T-helper 1 cell treated with Interleukin-12 subunit alpha and Interleukin-12 subunit beta and Interleukin-4 antibody, amounts not matched to agents 30 ng/mL and 1 ng/mL, for 36 hours (primary cell): ENCODE data around the gene DNAJC5G. TPM values are rescaled to one million over a fixed set of nuclear protein-coding genes. Genes with fewer than 3 reads are reported as not detected.
"Not testable (repeated sequence)": the region's sequence is repeated elsewhere in the genome, so short reads cannot be mapped to it uniquely, and the experiment has no call there.

ENCODE experiments used
- intact Hi-C: fragments of 100-400 bp; cut with micrococcal nuclease; formaldehyde crosslinking; loops from one replicate; pipeline ENCODE4 v1.15.1; 2024
- total RNA-seq: library from RNA; stranded (reverse); gene quantifications from 2 replicates; pipeline ENCODE4 v1.2.3, GENCODE V29; 2022

The DNAJC5G gene
- total RNA-seq, 1 donor from 2014 or later: not detected

DNA sequence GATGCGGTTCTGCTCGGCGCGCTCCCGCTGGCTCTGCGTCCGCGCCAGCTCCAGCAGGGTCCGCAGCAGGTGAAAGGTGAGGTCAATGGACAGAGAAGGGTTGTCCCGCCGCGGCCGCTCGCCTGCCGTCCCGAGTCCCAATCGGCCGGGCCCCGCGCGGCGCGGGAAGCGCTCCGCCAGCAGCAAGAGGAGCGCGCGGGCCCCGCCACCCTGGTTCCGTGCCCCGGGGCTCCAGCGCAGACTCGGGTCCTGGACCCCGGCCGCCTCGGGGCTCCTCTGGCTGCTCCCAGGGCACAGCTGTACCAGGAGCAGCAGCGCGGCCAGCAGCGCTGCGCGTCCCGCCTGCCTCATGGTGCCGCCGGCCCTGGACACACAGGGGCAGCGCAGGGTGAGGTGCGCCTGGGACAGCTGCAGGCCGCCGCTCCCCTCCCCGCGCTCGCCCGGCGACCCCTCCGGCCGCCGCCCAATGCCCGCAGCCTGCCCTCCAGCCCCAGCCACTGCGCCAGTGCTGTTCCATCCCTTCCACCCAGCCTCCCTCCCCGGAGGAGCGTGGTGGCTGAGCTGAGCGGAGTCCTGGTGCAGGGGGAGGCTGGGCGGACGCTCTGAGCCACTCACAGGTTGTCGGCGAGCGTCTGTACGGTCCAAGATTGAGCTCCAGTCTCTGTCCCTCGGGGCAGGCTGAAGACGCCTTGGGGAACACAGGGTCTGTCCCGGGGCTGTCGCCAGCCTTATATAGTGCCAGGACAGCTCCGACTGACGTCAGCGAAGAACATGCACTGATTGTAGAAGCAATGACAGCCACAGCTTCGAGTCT is 32.5 kb downstream of the DNAJC5G start:
- intact Hi-C loops: no loop called here

DNA sequence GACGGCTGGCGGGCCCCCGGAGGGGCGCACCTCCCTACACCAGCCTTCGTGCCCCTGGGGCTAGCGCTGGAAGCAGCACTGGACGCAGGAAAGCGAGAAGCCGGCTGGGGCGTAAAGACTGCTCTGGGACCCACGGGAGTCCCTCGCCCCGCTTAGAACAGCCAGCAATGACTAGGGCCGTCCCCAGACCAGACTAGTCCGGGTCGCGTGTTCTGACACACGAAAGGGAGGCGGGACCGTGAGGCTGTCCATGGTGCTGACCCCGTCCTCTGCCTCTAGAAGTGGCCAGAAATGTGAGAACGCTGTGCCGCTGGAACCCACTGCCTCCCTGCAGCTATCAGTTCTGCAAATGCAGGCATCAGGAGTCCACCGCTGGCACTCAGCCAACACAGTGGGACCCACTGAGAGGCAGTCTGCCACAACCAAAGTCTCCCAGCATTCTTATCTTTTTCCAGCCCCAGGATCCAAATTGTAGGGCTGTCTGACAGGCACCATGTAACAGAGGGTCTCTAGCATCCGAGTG is 33.2 kb downstream of the DNAJC5G start, which contains the start of gene UCN:
Gene UCN (minus strand): TSS at position 87 of the 523 bp plus-strand sequence. CDS start 550 bp downstream, outside the sequence.
- intact Hi-C loops: no loop called here

DNA sequence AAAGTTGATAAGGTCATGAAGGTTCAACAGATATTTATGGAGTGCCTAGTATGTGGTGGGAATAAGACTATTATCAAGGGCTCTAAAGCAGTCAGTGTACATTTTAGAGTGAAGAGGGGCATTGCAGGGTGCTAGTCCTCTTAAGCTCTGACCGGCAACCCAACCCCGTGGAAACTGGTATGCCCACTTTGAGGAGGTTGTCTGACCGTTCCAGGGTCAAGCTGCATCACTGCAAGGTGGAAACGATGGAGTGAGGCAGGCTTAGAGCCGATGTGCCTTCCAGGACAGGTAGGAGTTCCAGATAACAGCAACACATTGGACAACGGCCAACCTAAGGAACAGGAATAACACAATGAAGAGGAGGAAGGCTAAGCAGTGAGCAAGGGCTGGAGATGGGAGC is 34.4 kb downstream of the DNAJC5G start:
- intact Hi-C loops: no loop called here

DNA sequence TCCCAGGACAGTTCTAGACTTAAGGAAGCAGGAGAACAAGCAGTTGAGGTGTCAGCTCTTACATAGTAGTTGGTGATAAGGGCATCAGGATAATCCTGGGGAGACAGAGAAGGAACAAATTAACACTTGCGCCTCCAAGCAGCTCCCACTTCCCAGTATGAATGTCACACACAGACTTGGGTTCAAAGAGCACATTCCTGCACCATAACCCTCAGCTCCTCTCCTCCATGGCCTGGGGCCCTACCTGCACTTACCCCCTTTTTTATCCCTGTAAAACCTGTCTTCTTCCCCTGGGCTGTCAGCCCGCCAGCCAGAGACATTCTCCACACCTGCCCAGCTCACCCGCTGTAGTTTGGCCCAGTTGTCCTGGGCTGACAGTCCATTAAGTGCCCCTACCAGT is 36.9 kb downstream of the DNAJC5G start:
- intact Hi-C loops: no loop called here

DNA sequence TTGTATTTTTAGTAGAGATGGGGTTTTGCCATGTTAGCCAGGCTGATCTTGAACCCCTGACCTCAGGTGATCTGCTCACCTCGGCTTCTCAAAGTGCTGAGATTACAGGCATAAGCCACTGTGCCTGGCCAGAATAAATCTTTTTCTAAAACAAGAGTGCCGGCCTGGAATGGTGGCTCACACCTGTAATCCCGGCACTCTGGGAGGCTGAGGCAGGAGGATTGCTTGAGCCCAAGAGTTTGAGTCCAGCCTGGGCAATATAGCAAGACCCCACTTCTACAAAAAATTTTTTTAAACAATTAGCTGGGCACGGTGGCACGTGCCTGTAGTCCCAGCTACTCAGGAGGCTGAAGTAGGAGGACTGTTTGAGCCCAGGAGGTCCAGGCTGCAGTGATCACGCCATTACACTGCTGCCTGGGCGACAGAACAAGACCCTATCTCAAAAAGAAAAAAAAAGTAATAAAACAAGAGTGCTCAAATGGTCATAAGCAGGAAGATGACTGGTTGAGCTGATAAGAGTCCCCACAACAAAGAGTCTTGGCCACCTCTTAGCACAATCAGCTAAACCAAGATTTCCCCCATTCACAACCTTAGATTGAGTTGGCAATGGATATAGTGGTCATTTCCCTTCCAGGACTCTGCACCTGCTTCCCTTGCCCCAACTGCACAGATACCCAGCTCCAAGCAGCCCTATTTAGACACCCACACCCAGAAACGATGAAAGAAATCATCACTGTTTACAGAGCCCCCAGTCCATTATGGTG is 38.8 kb downstream of the DNAJC5G start:
- intact Hi-C loops: no loop called here

DNA sequence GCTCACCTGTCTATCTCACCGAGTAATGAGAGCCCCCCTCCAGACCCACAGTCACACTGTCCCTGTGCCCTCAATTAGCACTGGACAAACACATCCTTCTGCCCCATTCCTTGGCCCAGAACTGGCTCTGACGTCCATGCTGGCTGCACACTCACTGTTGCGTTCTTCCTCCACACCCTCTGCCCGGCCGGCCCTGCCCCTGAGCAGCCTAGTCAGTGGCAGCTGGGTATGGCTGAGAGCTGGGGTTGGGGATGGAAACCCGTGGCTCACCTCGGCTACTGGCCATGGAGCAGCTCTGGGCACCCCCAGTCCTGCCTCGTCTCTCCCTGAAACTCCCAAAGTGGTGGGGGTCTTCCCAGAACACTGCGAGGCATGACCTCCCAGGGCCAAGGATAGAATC is 39.5 kb downstream of the DNAJC5G start:
- intact Hi-C loops: no loop called here

DNA sequence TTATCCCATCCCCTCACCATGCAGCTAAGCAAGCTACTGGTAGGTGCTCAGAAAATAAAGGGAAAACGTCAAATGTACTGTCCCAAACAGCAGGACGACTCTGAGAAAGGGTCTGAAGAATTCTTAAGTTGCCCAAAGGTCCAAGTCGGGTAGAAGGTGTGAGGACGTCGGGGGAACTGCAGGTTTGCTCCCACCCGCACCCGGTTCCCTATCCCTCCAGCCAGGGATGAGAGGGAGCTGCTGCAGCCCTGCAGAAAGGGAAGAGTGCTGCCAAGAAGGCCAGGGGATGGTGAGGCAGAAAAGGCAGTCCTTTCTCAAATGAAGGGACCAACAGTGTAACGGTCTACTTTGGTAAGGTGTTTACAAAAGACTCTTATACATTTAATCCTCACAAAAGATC is 39.9 kb downstream of the DNAJC5G start:
- intact Hi-C loops: no loop called here

DNA sequence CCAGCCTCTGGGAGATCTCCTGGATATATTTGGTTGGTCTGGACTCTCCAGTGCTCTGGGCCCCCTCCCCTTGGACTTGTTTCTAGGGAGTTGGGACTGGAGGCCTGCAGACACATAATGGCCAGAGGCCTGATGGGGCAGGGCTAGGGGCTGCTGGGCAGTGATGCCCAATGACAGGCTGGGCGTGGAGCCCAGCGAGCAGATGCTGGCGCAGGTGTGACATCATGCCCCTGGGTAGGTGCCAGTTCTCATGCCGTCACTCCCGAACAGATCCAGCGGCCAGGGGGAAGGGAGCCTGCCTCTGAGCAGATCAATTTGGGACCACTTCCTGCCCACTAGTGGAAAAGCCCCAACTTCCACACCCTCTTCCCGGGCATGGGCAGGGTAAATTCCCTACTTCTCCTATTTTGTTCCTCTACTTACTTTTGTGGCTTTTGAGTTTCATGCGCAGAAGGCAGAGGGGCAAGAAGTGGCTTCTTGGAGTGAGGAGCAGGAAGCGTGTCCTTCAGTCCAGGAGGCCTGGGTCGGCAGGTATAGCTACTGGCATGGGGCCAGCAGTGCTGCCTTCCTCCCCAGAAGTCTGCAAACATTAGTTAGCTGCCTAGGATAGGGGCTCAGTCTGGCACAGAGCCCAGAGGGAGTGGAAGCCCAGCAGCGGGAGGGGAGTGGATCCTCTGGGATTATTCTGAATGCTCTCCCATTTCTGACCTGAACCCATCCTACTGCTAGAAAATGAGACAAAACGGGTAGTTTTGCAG is 41.6 kb downstream of the DNAJC5G start:
- intact Hi-C loops: no loop called here

DNA sequence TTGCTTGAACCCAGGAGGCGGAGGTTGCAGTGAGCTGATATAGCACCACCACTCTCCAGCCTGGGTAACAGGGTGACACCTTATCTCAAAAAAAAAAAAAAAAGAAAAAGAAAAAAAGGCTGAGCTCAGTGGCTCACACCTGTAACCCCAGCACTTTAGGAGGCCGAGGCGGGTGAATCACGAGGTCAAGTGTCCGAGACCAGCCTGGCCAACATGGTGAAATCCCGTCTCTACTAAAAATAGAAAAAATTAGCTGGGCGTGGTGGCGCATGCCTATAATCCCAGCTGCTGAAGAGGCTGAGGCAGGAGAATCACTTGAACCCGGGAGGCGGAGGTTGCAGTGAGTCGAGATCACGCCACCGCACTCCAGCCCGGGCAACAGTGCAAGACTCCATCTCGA is 44.6 kb downstream of the DNAJC5G start:
- intact Hi-C loops: not testable (repeated sequence)

DNA sequence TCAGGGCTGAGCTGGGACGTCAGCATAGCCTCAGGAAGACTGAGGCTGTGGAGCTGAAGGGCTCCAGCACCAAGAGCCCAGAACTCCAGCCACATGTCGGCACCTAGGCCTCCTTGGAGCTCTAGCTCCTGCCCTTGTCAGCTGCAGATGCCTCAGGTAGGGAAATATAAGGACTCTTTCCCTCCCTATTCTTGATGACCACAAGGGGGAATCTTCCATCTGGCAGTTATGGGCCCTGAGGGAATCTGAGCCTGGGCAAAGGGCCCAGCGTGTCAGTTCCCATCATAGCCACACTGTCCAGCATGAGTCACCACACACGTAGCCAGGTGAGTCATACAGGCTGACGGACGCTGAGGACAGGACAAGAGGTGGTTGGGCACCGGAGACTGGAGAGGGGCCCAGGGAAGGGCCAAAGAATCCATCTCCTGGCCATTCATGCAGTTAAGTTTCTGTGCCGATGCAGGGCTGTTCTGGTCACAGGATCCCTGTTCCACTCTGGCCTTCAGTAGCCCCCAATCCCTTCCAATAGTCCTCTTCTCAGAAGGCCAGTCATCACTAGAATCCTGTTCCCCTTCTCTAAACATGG is 45.8 kb downstream of the DNAJC5G start:
- intact Hi-C loops: no loop called here

DNA sequence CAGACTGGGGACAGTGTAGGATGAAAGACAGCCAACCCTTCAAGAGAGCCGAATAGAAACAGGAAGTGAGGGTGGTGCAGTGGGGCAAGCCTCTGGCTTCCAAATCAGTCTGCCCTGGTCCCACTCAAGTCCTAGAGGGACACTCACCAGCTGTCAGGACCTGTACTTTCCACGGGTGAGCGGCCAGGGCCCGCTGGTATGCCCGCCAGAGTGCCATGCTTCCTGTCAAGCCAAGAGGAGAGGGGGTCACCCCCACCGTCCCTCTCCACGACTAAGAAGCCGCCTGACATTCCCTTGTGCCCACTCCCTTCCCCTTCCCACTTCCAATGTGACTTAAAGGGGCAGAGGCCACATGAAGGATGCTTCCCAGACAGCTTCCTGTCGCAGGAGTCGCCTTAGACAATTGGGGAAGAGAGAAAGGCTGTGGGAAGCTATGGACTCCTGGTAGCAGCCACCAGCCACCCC is 47.1 kb downstream of the DNAJC5G start:
- intact Hi-C loops: loop anchor here (1.0 to 2.0 kb wide), 4 partner anchors 58 to 536 kb away; partner anchors contain the start of genes AGBL5, CENPA and ZNF513

DNA sequence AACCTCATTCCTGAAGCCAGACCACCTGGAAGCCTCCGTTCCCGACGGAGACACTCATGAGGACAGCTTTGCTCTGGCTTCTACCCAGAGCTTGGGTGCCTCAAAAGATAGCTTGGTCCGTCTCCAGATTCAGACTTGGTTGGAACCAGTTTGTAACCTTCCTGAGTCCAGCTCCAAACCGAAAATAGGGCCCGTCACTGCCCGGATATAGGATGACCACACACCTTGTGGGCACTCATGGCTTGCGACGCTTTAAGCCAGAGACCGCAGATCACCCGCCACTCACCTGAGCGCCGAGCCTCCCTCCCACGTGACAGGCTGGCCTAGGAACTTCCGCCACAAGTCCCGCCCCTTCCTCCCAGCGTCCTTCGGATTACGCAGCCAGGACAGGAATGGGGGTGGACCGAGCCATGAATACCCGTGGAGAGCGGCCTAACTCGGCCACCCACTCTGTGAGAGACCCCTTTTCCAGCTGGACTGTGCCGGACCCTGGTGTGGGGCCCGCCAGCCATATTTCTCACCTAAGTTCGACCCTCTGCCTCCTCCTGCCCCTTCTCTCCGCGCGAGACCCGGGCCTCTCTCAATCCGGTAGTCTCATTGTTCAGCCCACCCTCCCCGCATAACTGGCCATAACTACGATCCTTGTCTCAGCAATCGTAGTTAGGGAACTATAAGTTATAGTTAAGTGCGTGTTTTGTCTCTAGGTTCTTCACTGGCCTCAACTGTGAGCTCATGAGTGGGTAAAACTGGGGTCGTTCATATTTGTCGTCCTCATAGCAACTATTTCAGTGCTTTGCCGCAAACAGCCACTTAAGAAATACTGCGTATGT is 47.7 kb downstream of the DNAJC5G start, which contains the start of gene MPV17:
Gene MPV17 (minus strand): TSS at position 332 of the 830 bp plus-strand sequence. CDS start 580 bp downstream, outside the sequence.
- intact Hi-C loops: loop anchor here (1.0 to 2.0 kb wide), 18 partner anchors 20 to 820 kb away; partner anchors contain the start of genes AGBL5, ATRAID, CAD and CENPA

DNA sequence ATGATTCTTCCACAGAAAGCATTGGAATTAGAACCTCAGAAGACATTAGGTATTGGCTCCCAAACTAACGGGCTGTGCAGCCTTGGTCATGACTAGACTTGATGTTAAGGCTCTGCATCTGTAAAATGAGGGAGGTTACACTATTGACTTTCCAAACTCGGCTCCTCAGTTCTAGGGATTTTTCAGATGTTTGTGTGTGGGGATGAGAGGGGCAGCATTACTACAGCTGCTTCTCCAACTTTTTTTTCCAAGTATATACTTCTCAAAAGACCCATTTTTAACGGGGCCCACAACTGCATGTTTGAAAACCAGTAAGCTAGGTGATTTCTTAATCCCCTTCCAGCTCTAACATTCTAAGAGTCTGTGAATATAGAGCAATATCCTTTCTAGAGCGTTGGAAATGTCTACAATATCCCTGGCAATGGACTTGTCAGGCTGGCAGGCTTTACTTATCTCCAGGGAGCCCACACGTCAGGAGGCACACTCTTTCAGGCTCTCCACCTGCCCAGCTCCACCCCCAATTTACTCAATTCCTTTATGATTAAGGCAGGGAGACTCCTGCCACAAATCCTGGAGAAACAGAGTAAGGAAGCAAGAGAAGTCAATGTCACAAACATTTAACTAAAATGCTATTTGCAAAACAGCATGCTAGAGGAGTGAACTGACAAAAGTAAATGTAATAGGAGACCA is 48.5 kb downstream of the DNAJC5G start:
- intact Hi-C loops: loop anchor here (1.0 to 2.0 kb wide), 17 partner anchors 20 to 820 kb away; partner anchors contain the start of genes AGBL5, ATRAID, CAD and CENPA

DNA sequence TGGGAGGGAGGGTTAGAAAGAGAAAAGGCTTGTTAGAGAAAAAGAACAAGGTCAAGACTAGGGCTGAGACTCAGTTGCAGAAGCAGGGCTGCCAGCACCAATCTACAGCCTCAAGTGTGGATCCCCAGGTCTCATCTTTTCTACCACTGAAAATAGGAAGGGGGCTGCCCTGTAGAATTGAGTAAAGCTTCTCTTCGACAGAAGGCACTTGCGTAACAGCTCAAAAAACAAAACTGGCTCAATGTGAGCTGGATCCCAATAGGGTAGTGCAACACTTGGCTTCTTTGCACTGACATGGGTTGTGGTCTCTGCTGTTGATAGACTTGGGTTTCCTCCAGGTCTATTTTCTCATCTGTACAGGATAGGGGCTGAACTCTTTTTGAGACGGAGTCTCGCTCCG is 49.5 kb downstream of the DNAJC5G start:
- intact Hi-C loops: no loop called here

Other genes starting within 250 kb of the DNAJC5G start
- gene TMEM214, start 242.5 kb upstream of the DNAJC5G start, total RNA-seq: 117 and 125 TPM in 2 replicates
- gene AGBL5, start 223.8 kb upstream of the DNAJC5G start, total RNA-seq: 11.1 and 14.2 TPM in 2 replicates
- gene OST4, start 203.8 kb upstream of the DNAJC5G start, total RNA-seq: 390 and 415 TPM in 2 replicates
- gene EMILIN1, start 196.8 kb upstream of the DNAJC5G start, total RNA-seq: 1.4 and 1.7 TPM in 2 replicates
- 12.4 and 14.3 TPM in 2 replicates for gene KHK, start 188.7 kb upstream of the DNAJC5G start, total RNA-seq
- gene CGREF1, start 156.3 kb upstream of the DNAJC5G start, total RNA-seq: 3.5 and 3.9 TPM in 2 replicates
- gene ABHD1, start 151.6 kb upstream of the DNAJC5G start, total RNA-seq: 0.24 and 0.54 TPM in 2 replicates
- 81.2 and 82.7 TPM in 2 replicates for gene PREB, start 140.8 kb upstream of the DNAJC5G start, total RNA-seq
- not detected in 2 replicates for gene PRR30, start 136.0 kb upstream of the DNAJC5G start, total RNA-seq
- gene TCF23, start 126.4 kb upstream of the DNAJC5G start, total RNA-seq: 0.05 TPM in 2 replicates
- gene ATRAID, start 63.4 kb upstream of the DNAJC5G start, total RNA-seq: 77.9 and 80.9 TPM in 2 replicates
- 46.8 and 54.6 TPM in 2 replicates for gene SLC5A6, start 63.2 kb upstream of the DNAJC5G start, total RNA-seq
- 68.3 and 72.3 TPM in 2 replicates for gene CAD, start 58.1 kb upstream of the DNAJC5G start, total RNA-seq
- 0.64 and 0.68 TPM in 2 replicates for gene SLC30A3, start 12.4 kb upstream of the DNAJC5G start, total RNA-seq
- gene TRIM54, start 7.0 kb downstream of the DNAJC5G start, total RNA-seq: 0.10 TPM in 1 of 2 replicates, not detected in the other
- 1.6 and 2.6 TPM in 2 replicates for gene UCN, start 33.0 kb downstream of the DNAJC5G start, total RNA-seq
- 97.0 and 105 TPM in 2 replicates for gene MPV17, start 47.7 kb downstream of the DNAJC5G start, total RNA-seq
- 70.0 and 77.4 TPM in 2 replicates for gene GTF3C2, start 81.3 kb downstream of the DNAJC5G start, total RNA-seq
- 48.3 and 48.7 TPM in 2 replicates for gene EIF2B4, start 94.9 kb downstream of the DNAJC5G start, total RNA-seq
- gene SNX17, start 95.2 kb downstream of the DNAJC5G start, total RNA-seq: 128 and 129 TPM in 2 replicates
- 19.7 and 20.2 TPM in 2 replicates for gene ZNF513, start 105.3 kb downstream of the DNAJC5G start, total RNA-seq
- 102 and 105 TPM in 2 replicates for gene PPM1G, start 134.2 kb downstream of the DNAJC5G start, total RNA-seq
- 100 and 104 TPM in 2 replicates for gene NRBP1, start 153.2 kb downstream of the DNAJC5G start, total RNA-seq
- gene KRTCAP3, start 166.9 kb downstream of the DNAJC5G start, total RNA-seq: 4.8 and 5.5 TPM in 2 replicates
- gene IFT172, start 214.3 kb downstream of the DNAJC5G start, total RNA-seq: 9.7 and 10.1 TPM in 2 replicates
- not detected in 2 replicates for gene FNDC4, start 219.8 kb downstream of the DNAJC5G start, total RNA-seq
- not detected in 2 replicates for gene GCKR, start 221.4 kb downstream of the DNAJC5G start, total RNA-seq